GM12878 (cell line): ENCODE measurements around the gene UBR2. TPM values are rescaled to one million over a fixed set of nuclear protein-coding genes. Genes with fewer than 3 reads are reported as not detected.

Experiments used
- ATAC-seq: fragments of 200-7000 bp; cut with Tn5 transposase; 3 replicates; pipeline ENCODE4 v1.9.1; 2020; ENCODE audit warnings: mild to moderate bottlenecking, moderate library complexity
- BruUV-seq: library from RNA; stranded (reverse); fragments of 400-500 nt; replicated peaks from 2 replicates; lab custom pipeline; 2021; lab: Mats Ljungman, UMichigan
- CTCF ChIA-PET: fragments of 300-600 bp; sonication (Branson Sonifier 250); formaldehyde crosslinking; extraction: SDS; loops from one replicate; lab custom pipeline; 2021; ENCODE audit warnings: inconsistent platforms; lab: Yijun Ruan, JAX
- POLR2A ChIA-PET: fragments of 350-600 bp; formaldehyde crosslinking; extraction: SDS; loops from one replicate; lab custom pipeline; 2021; ENCODE audit warnings: inconsistent platforms; lab: Charles Lee
- RAD21 ChIA-PET: fragments of 300-600 bp; sonication (Branson Sonifier 250); formaldehyde crosslinking; loops from one replicate; lab custom pipeline; 2023; ENCODE audit warnings: antibody characterized with exemption; ENCODE audit not compliant: unreplicated experiment; lab: Charles Lee
- SMC1A ChIA-PET: fragments of 300-600 bp; sonication (Branson Sonifier 250); formaldehyde crosslinking; loops from one replicate; lab custom pipeline; 2023; ENCODE audit not compliant: unreplicated experiment, uncharacterized antibody; lab: Charles Lee
- DNase-seq: peaks from one replicate; pipeline ENCODE4 v3.0.0-alpha.2; 2011; ENCODE audit warnings: low read depth, low spot score
- FAIRE-seq: peaks from 3 replicates; lab custom pipeline; 2011; peaks lifted over from hg19 to GRCh38; lab: Jason Lieb, UNC
- H2AFZ ChIP-seq: 2 replicates; pipeline ENCODE4 v1.6.0; 2011; ENCODE audit warnings: low read depth, low read length, control low read depth; ENCODE audit not compliant: control insufficient read depth
- H3K27ac ChIP-seq: 2 replicates; pipeline ENCODE4 v1.5.1; 2011; ENCODE audit warnings: control low read depth; ENCODE audit not compliant: control insufficient read depth, insufficient read depth
- H3K27me3 ChIP-seq, 2 experiments: replicated peaks in 1 of 2; 2 replicates each; pipeline versions ENCODE4 v1.6.0 to v1.6.1; 2011; ENCODE audit warnings: low read length in 1 of 2; ENCODE audit not compliant: control insufficient read depth in 2 of 2, insufficient read depth in 2 of 2
- H3K36me3 ChIP-seq, 2 experiments: 2 replicates each; pipeline ENCODE4 v1.5.1; 2011; ENCODE audit warnings: low read length in 1 of 2; ENCODE audit not compliant: control insufficient read depth in 2 of 2, insufficient read depth in 2 of 2
- H3K4me1 ChIP-seq: 2 replicates; pipeline ENCODE4 v1.6.1; 2011; ENCODE audit warnings: mild to moderate bottlenecking, low read length, moderate library complexity, mixed read lengths; ENCODE audit not compliant: control insufficient read depth, insufficient read depth
- H3K4me2 ChIP-seq: 2 replicates; pipeline ENCODE4 v1.6.0; 2011; ENCODE audit warnings: control low read depth; ENCODE audit not compliant: control insufficient read depth, insufficient read depth
- H3K4me3 ChIP-seq: fragments of 200-600 bp; sonication (generic); 2 replicates; pipeline ENCODE4 v1.5.1; 2016
- H3K79me2 ChIP-seq: 2 replicates; pipeline ENCODE4 v1.6.0; 2011; ENCODE audit warnings: low read length; ENCODE audit not compliant: control insufficient read depth, insufficient read depth
- H3K9ac ChIP-seq: 2 replicates; pipeline ENCODE4 v1.8.0; 2011; ENCODE audit warnings: low read length, control low read depth, mixed read lengths; ENCODE audit not compliant: control insufficient read depth, insufficient read depth
- H3K9me3 ChIP-seq: replicated peaks from 3 replicates; pipeline ENCODE4 v1.5.1; 2011; ENCODE audit warnings: mild to moderate bottlenecking, low read length; ENCODE audit not compliant: control insufficient read depth, insufficient read depth
- H4K20me1 ChIP-seq: 2 replicates; pipeline ENCODE4 v1.6.0; 2011; ENCODE audit not compliant: control insufficient read depth, insufficient read depth
- CBX3 ChIP-seq: fragments of 200-600 bp; sonication (generic); IDR thresholded peaks from 2 replicates; pipeline ENCODE4 v1.6.1; 2016; ENCODE audit warnings: low read depth, borderline replicate concordance
- EP300 ChIP-seq, 2 experiments: fragments of 150-350 bp in 1 of 2; IDR thresholded peaks; 2 replicates each; pipeline ENCODE4 v1.6.1; 2011 to 2012; ENCODE audit warnings: low read depth in 2 of 2, low read length in 2 of 2, borderline replicate concordance in 1 of 2, improper control_type of control experiment in 1 of 2, inconsistent platforms in 1 of 2; ENCODE audit not compliant: control insufficient read depth in 1 of 2
- IRF4 ChIP-seq: IDR thresholded peaks from 2 replicates; pipeline ENCODE4 v1.6.1; 2011; ENCODE audit warnings: low read depth, low read length
- MLLT1 ChIP-seq: fragments of 450-650 bp; IDR thresholded peaks from 2 replicates; pipeline ENCODE4 v1.6.1; 2016; ENCODE audit warnings: mild to moderate bottlenecking
- MYC ChIP-seq: IDR thresholded peaks from 2 replicates; pipeline ENCODE4 v1.6.1; 2011; ENCODE audit warnings: mild to moderate bottlenecking, low read length, moderate library complexity, inconsistent platforms; ENCODE audit not compliant: insufficient read depth, insufficient replicate concordance, insufficient read length, severe bottlenecking
- NR2C1 ChIP-seq: fragments of 450-650 bp; IDR thresholded peaks from 2 replicates; pipeline ENCODE4 v1.6.1; 2017; ENCODE audit warnings: antibody characterized with exemption, mild to moderate bottlenecking, moderate library complexity
- RBBP5 ChIP-seq: fragments of 200-600 bp; sonication (generic); conservative IDR thresholded peaks from 2 replicates; pipeline ENCODE4 v1.6.1; 2016
- SP1 ChIP-seq: IDR thresholded peaks from one replicate; pipeline ENCODE4 v1.6.1; 2011; ENCODE audit warnings: low read depth, low read length
- SRF ChIP-seq, 2 experiments: IDR thresholded peaks; 2 replicates each; pipeline ENCODE4 v1.6.1; 2011; ENCODE audit warnings: low read depth in 2 of 2, low read length in 2 of 2, mild to moderate bottlenecking in 1 of 2, moderate library complexity in 1 of 2
- TARDBP ChIP-seq: IDR thresholded peaks from 2 replicates; pipeline ENCODE4 v1.6.1; 2016; ENCODE audit warnings: borderline replicate concordance
- TCF12 ChIP-seq: IDR thresholded peaks from 2 replicates; pipeline ENCODE4 v1.6.1; 2011; ENCODE audit warnings: low read depth, mild to moderate bottlenecking, low read length
- ZBTB4 ChIP-seq: fragments of 450-650 bp; formaldehyde crosslinking; IDR thresholded peaks from 2 replicates; pipeline ENCODE4 v1.4.0; 2022; ENCODE audit warnings: mild to moderate bottlenecking, moderate library complexity
- ZNF384 ChIP-seq: IDR thresholded peaks from 2 replicates; pipeline ENCODE4 v1.6.1; 2012; ENCODE audit warnings: low read depth, mild to moderate bottlenecking, low read length, improper control_type of control experiment, borderline replicate concordance
- WGBS: methylation state at CpG from one replicate; pipeline ENCODE4 v1.1.6; 2016; ENCODE audit warnings: low lambda C conversion rate; ENCODE audit not compliant: insufficient replicate concordance, insufficient coverage; ENCODE audit errors: missing lambda C conversion rate; 5-methylcytosine and 5-hydroxymethylcytosine counted together
- in situ Hi-C: fragments of 300-500 bp; cut with MboI; formaldehyde crosslinking; loops from 9 replicates; pipeline ENCODE4 v1.14.3; 2018; ENCODE audit warnings: mixed read lengths
- intact Hi-C: fragments of 100-400 bp; cut with micrococcal nuclease; formaldehyde crosslinking; loops from one replicate; pipeline ENCODE4 v1.14.2; 2022; ENCODE audit not compliant: unreplicated experiment
- polyA plus RNA-seq, 11 experiments: library from polyadenylated mRNA; depleted of rRNA in 4 of 11; unstranded in 6 of 11; stranded (reverse) in 5 of 11; fragments of >200 nt; fragmentation: Nextera tagmentation in 4 of 11; fragmentation: Illumina TruSeq in 1 of 11; extraction: Ambion mirVana in 4 of 11; extraction: Trizol in 1 of 11; gene quantifications; 1 replicate in 1 of 11; 2 replicates in 10 of 11; pipeline versions ENCODE4 v1.2.1 to v1.2.3, GENCODE V29; 2011 to 2016; ENCODE audit warnings: inconsistent platforms in 2 of 11, missing spikeins in 2 of 11, low read depth in 1 of 11
- total RNA-seq, 4 experiments: library from RNA; depleted of rRNA in 3 of 4; stranded (reverse); fragments of >200 nt in 3 of 4; fragmentation: Illumina TruSeq in 1 of 4; extraction: Trizol in 1 of 4; gene quantifications; 2 replicates each; pipeline versions ENCODE4 v1.2.1 to v1.2.3, GENCODE V29; 2013 to 2021
- TF ChIP-seq, protein P1 (sequence below): IDR thresholded peaks from 2 replicates; pipeline ENCODE4 v1.6.1; 2012; ENCODE audit warnings: improper control_type of control experiment, low read depth, low read length; ENCODE audit not compliant: insufficient replicate concordance

Gene UBR2
- total and polyA plus RNA-seq, 10 of the 15 experiments (the other 5 are each of a cell fraction or from before 2014, with no cell fraction given), result 2.3 to 18.4 (median 9.6) TPM

- Histone ChIP-seq H3K27ac (no peak overlapping the region), H4K20me1 (no peaks in the 10 kb centered on the region), H3K4me3 (no peak overlapping the region), H3K4me1 (peaks cover 8% of the 10 kb centered on the region; the same call in 1 of the 2 replicates), H2AFZ (no peak overlapping the region), H3K9me3 (no peaks in the 10 kb centered on the region; the same call in 2 of the 3 replicates), H3K9ac (no peak overlapping the region), H3K36me3 (no peaks in the 10 kb centered on the region), H3K27me3 (no peaks in the 10 kb centered on the region), H3K4me2 (no peak overlapping the region), H3K79me2 (no peaks in the 10 kb centered on the region)
- DNase-seq (no peak), FAIRE-seq (no peak), ATAC-seq (no peak)
- intact Hi-C loops, result no loop called here
- TF ChIP-seq ZNF384 (no peak), EP300 (IDR thresholded peaks at IDR 0.05; ENCODE audit: borderline replicate concordance in 1 of 2, control insufficient read depth in 1 of 2, low read depth in 2 of 2, low read length in 2 of 2) (no peak), CBX3 (no peak), SP1 (no peak), MYC (no peak), IRF4 (no peak), MLLT1 (no peak), TCF12 (no peak), RBBP5 (no peak), TARDBP (no peak), SRF (IDR thresholded peaks at IDR 0.05; ENCODE audit: low read depth in 2 of 2, low read length in 2 of 2) (no peak), NR2C1 (no peak), ZBTB4 (CRISPR knock-in tag) (no peak)
- TF ChIP-seq, protein P1, sequence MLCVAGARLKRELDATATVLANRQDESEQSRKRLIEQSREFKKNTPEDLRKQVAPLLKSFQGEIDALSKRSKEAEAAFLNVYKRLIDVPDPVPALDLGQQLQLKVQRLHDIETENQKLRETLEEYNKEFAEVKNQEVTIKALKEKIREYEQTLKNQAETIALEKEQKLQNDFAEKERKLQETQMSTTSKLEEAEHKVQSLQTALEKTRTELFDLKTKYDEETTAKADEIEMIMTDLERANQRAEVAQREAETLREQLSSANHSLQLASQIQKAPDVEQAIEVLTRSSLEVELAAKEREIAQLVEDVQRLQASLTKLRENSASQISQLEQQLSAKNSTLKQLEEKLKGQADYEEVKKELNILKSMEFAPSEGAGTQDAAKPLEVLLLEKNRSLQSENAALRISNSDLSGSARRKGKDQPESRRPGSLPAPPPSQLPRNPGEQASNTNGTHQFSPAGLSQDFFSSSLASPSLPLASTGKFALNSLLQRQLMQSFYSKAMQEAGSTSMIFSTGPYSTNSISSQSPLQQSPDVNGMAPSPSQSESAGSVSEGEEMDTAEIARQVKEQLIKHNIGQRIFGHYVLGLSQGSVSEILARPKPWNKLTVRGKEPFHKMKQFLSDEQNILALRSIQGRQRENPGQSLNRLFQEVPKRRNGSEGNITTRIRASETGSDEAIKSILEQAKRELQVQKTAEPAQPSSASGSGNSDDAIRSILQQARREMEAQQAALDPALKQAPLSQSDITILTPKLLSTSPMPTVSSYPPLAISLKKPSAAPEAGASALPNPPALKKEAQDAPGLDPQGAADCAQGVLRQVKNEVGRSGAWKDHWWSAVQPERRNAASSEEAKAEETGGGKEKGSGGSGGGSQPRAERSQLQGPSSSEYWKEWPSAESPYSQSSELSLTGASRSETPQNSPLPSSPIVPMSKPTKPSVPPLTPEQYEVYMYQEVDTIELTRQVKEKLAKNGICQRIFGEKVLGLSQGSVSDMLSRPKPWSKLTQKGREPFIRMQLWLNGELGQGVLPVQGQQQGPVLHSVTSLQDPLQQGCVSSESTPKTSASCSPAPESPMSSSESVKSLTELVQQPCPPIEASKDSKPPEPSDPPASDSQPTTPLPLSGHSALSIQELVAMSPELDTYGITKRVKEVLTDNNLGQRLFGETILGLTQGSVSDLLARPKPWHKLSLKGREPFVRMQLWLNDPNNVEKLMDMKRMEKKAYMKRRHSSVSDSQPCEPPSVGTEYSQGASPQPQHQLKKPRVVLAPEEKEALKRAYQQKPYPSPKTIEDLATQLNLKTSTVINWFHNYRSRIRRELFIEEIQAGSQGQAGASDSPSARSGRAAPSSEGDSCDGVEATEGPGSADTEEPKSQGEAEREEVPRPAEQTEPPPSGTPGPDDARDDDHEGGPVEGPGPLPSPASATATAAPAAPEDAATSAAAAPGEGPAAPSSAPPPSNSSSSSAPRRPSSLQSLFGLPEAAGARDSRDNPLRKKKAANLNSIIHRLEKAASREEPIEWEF, result no peak
- CTCF ChIA-PET, result no interaction called here
- no TSS peak for BruUV-seq
- POLR2A ChIA-PET, result no interaction called here
- RAD21 ChIA-PET, result no interaction called here
- in situ Hi-C loops, result no loop called here
- SMC1A ChIA-PET, result interaction anchor here (0.7 kb wide), 1 partner anchor 17 kb away, joined by 3 read pairs; no protein-coding TSS in a partner anchor
- WGBS, result 39% methylated on average over 1 of the region's 1 CpG
Observed at GRCh38 chr6:42514745-42515144, 49.1 kb upstream of the UBR2 start.
